ENCODE data around the gene ADAM10.

The ADAM10 gene

DNA sequence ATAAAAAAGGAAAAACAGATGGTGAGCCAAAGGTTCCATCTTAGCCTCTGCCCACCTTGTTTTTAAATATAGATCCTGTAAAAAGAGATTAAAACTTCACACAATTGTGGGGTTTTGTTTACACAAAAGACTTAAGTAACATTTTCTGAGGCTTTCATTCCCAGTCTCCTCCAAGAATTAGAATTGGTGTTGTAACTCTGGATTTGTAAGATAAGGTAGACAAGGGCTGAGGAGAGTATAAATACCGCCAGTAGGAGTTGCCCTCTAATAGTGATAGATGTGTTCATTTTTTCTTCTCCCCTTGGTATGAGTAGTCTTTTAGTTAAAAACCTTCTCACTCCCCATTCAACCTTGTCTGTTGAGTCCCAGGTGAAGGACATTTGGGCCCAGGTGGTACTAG is 30.0 kb upstream of the ADAM10 start:
- POLR2A ChIA-PET = interaction anchor here (1.8 kb wide), 1 partner anchor 8 kb away, joined by 4 read pairs; the partner anchor contains the start of gene MINDY2
- H3K4me3 ChIP-seq (ENCODE audit: low read depth, low read length) = no peak overlapping the region
- CTCF ChIA-PET = no interaction called here
- TF ChIP-seq CTCF (IDR thresholded peaks at IDR 0.05; ENCODE audit: insufficient read depth, low read length, missing control alignments) = no peak
- no peak for DNase-seq (ENCODE audit: low read depth, low spot score)

DNA sequence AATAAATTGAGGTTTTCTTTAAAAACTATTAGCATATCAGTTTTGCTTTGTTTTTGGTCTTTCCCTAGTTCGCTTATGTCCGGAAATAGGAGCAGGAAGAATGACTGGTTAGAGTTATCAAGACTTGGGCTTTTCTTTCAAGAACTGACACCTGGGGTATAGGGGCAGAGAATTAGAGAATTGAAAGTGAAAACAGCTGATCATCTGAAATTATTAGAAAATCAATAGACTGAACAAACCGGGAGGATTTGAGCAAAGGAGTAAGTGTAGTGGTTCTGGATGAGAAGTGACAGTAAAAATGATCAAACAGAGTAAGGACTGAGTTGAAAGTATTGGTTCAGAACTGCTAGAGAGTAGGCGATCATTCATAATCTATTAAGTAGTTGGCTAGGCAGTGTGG is 27.6 kb upstream of the ADAM10 start:
- DNase-seq (ENCODE audit: low read depth, low spot score) = no peak
- no peak for TF ChIP-seq CTCF (IDR thresholded peaks at IDR 0.05; ENCODE audit: insufficient read depth, low read length, missing control alignments)
- H3K4me3 ChIP-seq (ENCODE audit: low read depth, low read length) = no peak overlapping the region
- ChIA-PET CTCF (interaction anchor here (1.0 kb wide), 1 partner anchor 549 kb away, joined by 3 read pairs; no protein-coding TSS in a partner anchor), POLR2A (no interaction called here)

- no peak for TF ChIP-seq CTCF (IDR thresholded peaks at IDR 0.05; ENCODE audit: insufficient read depth, low read length, missing control alignments)
- H3K4me3 ChIP-seq (ENCODE audit: low read depth, low read length) = no peak overlapping the region
- CTCF ChIA-PET = interaction anchor here (0.6 to 0.9 kb wide), 2 partner anchors 544 to 547 kb away, joined by 3 to 5 read pairs; no protein-coding TSS in a partner anchor
- no peak for DNase-seq (ENCODE audit: low read depth, low spot score)
- POLR2A ChIA-PET = no interaction called here
Observed at GRCh38 chr15:58775402-58775801, 25.9 kb upstream of the ADAM10 start.

DNA sequence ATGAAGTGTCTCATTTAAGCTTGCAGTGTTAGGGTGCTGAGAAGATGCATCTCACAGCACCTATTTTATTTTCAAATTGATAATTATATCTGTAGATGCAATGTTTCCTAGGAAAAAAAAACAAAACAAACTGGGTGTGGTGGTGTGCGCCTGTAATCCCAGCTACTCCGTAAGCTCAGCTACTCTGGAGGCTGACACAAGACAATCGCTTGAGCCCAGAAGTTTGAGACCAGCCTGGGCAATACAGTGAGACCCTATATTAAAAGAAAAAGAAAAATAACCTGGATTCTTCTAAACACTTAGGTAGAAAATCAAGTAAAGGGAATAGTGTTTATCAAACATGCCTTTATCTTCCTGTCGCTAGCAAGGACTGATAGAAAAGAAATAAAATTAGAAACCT is 23.5 kb upstream of the ADAM10 start:
- no peak for DNase-seq (ENCODE audit: low read depth, low spot score)

DNA sequence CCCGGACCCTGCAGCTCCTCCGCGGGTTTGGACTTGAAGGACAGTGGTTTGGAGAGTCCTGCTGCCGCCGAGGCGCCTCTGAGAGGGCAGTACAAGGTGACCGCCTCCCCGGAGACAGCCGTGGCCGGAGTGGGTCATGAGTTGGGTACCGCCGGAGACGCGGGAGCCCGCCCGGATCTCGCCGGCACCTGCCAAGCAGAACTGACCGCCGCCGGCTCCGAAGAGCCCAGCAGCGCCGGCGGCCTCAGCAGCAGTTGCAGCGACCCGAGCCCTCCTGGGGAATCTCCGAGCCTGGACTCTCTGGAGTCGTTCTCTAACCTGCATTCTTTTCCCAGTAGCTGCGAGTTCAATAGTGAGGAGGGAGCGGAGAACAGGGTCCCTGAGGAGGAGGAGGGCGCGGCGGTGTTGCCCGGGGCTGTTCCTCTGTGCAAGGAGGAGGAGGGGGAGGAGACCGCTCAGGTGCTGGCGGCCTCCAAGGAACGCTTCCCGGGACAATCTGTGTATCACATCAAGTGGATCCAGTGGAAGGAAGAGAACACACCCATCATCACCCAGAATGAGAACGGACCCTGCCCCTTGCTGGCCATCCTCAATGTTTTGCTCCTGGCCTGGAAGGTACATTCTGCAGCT is 22.2 kb upstream of the ADAM10 start:
- peak overlapping the region; percentile 82 for H3K4me3 ChIP-seq (ENCODE audit: low read depth, low read length)
- ChIA-PET POLR2A (interaction anchor here (0.6 to 3.2 kb wide), 8 partner anchors 8 to 757 kb away, joined by 3 to 44 read pairs (median 4); partner anchors contain the start of gene ADAM10), CTCF (interaction anchor here (0.9 to 3.3 kb wide), 7 partner anchors 13 to 560 kb away, joined by 3 to 17 read pairs (median 10); no protein-coding TSS in a partner anchor)
- DNase-seq (ENCODE audit: low read depth, low spot score) = no peak
- TF ChIP-seq CTCF (IDR thresholded peaks at IDR 0.05; ENCODE audit: insufficient read depth, low read length, missing control alignments) = no peak

More for the DNA sequence above, 23.5 kb upstream of the ADAM10 start:
- no peak for TF ChIP-seq CTCF (IDR thresholded peaks at IDR 0.05; ENCODE audit: insufficient read depth, low read length, missing control alignments)
- ChIA-PET POLR2A (no interaction called here), CTCF (interaction anchor here (1.6 kb wide), 1 partner anchor 545 kb away, joined by 4 read pairs; no protein-coding TSS in a partner anchor)
- peak overlapping the region; percentile 82 for H3K4me3 ChIP-seq (ENCODE audit: low read depth, low read length)

GRCh38 chr15:58770857-58771620 is 21.5 kb upstream of the ADAM10 start, which contains the start of gene MINDY2:
TSS of gene MINDY2 (plus strand) at chr15:58771302. CDS start at chr15:58771396, 94 bp downstream.
- peak; percentile 90 for DNase-seq (ENCODE audit: low read depth, low spot score)
- POLR2A ChIA-PET = interaction anchor here (0.6 to 3.2 kb wide), 12 partner anchors 9 to 1622 kb away, joined by 3 to 44 read pairs (median 4); partner anchors contain the start of gene ADAM10
- peak; percentile 51 for TF ChIP-seq CTCF (IDR thresholded peaks at IDR 0.05; ENCODE audit: insufficient read depth, low read length, missing control alignments)
- H3K4me3 ChIP-seq (ENCODE audit: low read depth, low read length) = peak within 1 kb of the TSS; percentile 82
- CTCF ChIA-PET = interaction anchor here (0.9 to 3.3 kb wide), 18 partner anchors 10 to 758 kb away, joined by 3 to 17 read pairs (median 6); partner anchors contain the start of gene ADAM10

Data from AG04449 (cell line).